HG03135 (cell line): ENCODE measurements around the gene ATP5F1D.

Experiments used
- ATAC-seq: cut with Tn5 transposase; IDR thresholded peaks from one replicate; pipeline ENCODE4 v1.9.1; 2021; ENCODE audit warnings: mild to moderate bottlenecking, moderate library complexity; ENCODE audit not compliant: unreplicated experiment

The ATP5F1D gene

DNA sequence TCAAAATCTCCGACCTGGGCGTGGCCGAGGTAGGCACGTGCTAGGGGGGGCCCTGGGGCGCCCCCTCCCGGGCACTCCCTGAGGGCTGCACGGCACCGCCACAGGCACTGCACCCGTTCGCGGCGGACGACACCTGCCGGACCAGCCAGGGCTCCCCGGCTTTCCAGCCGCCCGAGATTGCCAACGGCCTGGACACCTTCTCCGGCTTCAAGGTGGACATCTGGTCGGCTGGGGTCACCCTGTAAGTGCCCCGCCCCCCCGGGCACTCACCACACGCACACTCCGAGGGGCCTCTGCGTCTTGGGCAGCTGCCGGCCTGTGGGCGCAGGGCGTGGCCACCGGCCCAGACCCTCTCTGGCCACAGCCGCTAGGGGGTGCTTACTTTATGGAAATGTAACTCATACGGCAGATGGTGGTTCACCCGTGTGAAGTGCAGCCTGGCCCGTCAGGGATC, 21.0 kb upstream of the ATP5F1D start:
- ATAC-seq = no peak

DNA sequence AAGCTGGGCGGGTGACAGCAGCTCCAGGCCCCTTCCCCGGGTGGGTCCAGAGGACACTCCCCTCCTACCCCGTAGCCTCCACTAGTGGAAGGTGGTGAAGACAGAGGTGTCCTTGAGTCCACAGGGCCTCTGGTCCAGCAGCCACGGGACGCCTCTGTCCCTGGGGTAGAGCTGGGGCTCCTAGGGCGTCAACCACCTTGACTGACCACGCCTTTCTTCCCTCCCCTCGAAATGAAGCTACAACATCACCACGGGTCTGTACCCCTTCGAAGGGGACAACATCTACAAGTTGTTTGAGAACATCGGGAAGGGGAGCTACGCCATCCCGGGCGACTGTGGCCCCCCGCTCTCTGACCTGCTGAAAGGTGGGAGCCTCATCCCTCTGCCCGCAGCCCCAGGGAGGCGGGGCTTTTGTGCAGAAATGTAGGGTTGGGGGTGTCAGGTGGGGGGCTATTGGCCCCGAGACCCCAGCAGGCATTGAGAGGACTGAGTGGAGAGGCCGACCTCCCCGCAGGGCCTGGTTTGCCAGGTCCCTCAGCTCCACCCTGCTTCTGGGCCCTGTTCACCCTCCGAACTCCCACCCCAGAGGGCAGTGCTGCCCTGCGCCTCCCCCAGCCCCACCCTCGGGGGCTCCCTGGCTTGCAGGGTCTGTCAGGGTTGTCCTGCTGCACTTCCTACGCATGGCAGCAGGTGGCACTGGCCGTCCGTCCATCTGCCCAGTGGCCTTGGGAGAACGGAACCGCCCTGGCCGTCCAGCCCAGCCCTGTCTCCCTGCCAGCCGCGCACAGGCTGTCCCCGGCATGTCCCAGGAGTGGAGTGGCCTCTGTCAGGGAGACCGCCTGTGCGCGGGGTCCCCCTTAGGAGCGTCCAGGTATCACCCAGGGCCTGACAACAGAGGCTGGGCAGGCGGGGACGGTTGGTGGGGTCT, 20.3 kb upstream of the ATP5F1D start:
- ATAC-seq = no peak

GRCh38 chr19:1221904-1222255, 19.7 kb upstream of the ATP5F1D start:
- ATAC-seq = no peak

GRCh38 chr19:1222394-1222793, 19.2 kb upstream of the ATP5F1D start:
- ATAC-seq = no peak

DNA sequence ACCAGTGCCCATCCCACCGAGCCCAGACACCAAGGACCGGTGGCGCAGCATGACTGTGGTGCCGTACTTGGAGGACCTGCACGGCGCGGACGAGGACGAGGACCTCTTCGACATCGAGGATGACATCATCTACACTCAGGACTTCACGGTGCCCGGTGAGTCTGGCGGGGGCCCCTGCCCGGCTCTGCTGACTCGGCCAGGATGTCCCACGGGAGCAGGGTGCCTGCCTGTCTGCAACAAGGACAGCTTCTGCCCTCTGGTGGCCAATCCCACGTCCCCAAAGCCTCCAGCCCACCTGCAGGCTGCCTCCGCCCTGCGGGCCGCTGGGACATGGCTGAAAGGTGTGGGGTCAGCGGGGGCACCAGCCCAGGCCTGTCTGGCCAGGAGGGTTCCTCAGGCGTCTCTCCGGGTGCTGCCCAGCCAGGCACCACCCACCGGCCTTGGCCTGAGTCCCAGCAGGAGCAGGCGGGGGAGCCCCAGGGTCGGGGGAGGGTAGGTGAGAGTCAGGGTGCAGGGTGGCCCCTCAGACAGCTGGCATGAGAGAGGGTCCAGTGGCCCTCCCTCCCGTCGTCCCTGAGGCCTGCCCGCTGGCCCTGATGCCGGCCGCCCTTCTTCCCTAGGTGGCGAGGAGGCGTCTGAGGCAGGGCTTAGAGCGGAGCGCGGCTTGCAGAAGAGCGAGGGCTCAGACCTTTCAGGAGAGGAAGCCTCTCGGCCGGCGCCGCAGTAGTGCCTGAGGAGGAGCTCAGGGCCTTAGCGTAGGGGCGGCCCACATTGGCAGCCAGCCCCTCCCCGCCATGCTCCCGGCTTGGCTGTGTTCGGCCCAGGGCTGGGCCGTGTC, 18.3 kb upstream of the ATP5F1D start:
- no peak for ATAC-seq

DNA sequence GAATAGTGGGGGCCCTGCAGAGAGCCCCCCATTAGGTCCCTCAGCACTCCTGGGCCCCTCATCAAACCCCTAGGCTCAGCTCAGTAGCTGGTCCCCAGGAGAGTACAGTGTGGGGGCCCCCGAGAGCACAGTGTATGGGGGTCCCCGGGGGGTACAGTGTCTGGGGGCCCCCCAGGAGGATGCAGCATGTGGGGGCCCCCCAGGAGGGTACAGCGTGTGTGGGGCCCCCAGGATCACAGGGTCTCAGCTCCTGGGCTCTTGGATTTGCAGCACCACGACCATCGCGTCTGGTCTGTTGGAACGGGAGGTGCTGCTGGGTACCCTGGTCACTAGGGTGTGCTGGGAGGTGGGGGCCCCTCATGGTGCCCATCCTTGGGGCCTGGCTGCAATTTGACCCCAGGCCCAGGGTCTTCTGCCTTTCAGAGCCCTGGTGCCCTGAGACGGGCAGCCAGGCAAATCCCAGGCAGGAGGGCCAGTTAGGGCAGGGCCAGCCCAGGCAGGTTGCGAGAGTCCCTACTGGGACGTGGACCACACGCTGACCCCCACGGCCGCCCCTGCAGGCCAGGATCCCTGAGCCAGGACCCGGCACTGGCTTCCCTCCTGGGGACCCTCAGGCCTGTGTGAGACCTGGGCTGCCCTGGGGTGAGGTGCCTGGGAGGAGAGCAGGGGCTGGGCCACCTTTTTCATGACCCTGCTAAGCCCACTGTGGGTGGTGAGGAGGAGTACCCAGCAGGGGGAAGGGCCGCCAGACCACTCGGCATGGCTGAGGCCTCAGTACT, 17.3 kb upstream of the ATP5F1D start:
- ATAC-seq = no peak

DNA sequence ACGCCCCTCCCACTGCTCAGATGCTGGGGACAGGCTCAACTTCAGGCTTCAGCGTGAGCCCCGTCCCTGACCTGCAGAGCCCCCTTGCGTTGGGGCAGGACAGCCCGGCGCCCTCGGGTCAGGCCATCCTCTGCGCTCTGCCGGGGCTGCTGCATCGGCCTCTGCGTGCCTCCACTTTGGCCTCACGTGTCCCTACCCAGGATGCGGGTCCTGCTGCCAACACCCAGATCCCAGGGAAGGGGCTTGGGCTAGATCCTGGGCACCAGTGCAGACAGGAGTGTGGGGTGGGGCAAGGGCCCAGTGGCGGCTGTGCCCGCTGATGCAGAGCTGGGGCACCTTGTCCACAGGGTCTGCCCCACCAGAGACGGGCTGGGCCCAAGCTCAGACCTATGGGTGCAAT, 16.7 kb upstream of the ATP5F1D start:
- no peak for ATAC-seq

- no peak for ATAC-seq
Observed at GRCh38 chr19:1225440-1226226, 15.9 kb upstream of the ATP5F1D start.

DNA sequence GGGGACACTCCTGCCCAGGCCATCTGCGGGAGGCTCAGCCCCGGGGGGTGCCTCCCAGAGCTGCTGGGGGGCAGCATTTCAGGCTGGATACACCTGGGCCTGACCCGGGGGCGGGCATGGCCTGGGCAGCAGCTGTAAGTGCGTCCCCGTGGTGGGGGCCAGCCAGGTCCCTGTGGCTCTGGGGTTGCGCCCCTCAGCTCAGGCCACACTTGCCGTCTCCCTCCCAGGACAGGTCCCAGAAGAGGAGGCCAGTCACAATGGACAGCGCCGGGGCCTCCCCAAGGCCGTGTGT, 15.4 kb upstream of the ATP5F1D start:
- no peak for ATAC-seq

DNA sequence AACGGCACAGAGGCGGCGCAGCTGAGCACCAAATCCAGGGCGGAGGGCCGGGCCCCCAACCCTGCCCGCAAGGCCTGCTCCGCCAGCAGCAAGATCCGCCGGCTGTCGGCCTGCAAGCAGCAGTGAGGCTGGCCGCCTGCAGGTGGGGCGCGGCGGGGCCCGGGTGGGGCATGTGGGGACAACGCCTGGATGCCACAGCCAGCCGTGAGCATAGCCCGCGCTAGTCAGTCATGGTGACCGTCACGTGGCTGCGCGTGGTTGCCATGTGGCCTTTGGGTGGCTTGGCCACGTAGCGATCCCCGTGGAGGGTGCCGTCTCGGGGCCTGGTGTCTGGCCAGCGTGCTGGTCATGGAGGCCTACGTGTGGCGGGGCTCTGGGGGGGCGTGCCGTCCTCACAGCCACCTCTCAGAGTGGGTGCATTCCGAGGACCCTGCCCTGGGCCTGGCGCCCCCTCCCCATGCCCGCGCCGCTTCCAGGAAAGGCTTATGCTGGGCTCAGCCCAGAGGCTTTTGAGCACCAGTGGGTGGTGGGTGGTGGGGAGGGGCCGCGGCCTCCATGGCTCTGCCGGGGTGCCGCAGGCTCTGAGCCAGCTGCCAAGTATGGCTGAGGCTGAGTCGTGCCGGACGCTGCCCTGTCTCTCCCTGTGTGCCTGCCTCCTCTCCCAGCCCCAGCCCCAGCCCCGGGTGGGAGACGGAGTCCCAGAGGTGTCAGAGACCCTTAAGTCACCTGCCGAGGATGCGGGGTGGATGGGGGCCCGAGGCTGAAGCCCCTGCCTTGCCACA, 14.8 kb upstream of the ATP5F1D start:
- no peak for ATAC-seq

GRCh38 chr19:1227304-1228054, 14.1 kb upstream of the ATP5F1D start:
- ATAC-seq = no peak

- no peak for ATAC-seq
Observed at GRCh38 chr19:1228161-1228957, 13.2 kb upstream of the ATP5F1D start.

GRCh38 chr19:1229056-1229923, 12.3 kb upstream of the ATP5F1D start:
- ATAC-seq = no peak

DNA sequence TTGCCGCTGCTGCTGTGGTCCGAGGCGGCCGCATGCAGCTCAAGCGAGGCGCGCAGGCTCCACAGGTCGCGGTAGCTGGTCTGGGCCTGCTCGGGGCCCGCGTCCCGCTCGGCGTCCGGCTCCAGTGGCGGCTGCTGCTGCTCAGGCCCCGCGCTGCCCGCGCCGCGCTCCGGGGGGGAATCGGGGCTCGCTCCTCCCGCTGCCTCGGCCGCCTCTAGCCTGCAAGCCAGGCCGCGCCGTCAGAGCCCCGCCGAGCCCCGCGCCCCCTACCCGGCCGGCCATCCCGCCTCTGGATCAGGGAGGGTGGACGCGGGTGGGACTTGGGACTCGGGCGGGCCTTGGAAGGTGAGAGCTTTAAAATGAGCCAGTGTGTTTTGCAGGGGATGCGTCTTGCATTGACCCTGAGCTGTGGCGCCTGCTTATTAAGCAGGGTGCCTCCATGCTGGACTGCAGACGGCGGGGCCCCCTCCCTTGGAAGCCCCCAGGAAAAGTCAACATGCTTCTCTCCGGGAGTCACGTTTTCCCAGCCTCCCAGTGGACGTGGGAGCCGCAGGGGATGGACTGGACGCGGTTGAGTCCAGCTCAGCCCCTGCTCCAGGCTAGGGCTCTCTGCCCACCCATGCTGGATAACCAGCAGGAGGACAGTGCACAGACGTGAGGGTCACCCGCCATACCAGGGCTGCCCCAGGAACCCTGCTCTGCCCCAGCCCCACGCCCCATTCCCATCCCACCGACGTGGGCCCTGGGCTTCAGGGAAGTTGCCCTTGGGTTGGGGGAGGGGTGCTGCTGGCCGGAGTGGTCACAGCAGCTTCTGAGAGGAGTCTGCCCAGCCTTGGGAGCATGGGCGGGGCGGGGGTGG, 11.4 kb upstream of the ATP5F1D start:
- ATAC-seq = no peak

DNA sequence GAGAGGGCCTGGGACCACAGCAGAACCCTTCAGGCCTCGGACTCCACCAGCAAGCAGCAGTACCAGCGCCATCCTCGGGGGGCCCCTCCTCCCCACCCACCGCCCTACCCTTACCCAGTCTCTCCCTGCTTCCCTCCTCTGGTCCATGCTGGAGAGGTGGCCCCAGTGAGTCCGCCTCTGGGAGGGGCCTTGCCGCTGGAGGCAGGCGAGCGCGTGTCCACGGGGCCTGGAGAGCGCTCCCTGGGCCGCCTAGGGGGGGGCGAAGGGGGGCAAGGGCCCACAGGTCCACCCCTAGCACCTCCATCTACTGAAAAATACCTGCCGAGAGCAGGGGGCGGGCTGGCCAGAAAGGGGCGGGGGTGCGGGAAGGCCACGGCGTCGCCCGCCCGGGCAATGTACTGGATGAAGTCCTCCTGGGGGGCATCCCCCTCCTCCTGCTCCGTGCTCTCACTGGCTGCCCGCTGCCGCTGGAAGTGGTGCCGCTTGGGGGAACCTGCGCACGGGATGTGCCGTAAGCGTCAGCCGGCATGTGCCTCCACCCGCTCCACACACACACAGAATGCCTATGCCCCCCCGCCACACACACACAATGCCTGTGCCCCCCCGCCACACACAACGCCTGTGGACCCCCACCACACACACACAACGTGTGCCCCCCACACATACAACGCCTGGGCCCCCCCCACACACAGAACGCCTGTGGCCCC, 10.6 kb upstream of the ATP5F1D start:
- no peak for ATAC-seq
